HepG2 (cell line): ENCODE data around the gene RABEP2. TPM values are rescaled to one million over a fixed set of nuclear protein-coding genes. Genes with fewer than 3 reads are reported as not detected.

Experiments
- FOXA3 ChIP-seq: IDR thresholded peaks from 2 replicates; pipeline ENCODE4 v1.6.1; 2016; ENCODE audit warnings: missing genetic modification reagents, missing compliant biosample characterization
- HNF4A ChIP-seq: sonication (generic); formaldehyde crosslinking; IDR thresholded peaks from 2 replicates; pipeline ENCODE4 v1.4.0; 2020; ENCODE audit warnings: missing genetic modification reagents
- HNF4G ChIP-seq, 2 experiments: sonication (generic) in 1 of 2; formaldehyde crosslinking in 1 of 2; IDR thresholded peaks; 2 replicates each; pipeline versions ENCODE4 v1.4.0 to v1.6.1; 2011 to 2020; ENCODE audit warnings: borderline replicate concordance in 2 of 2, low read depth in 2 of 2, mild to moderate bottlenecking in 2 of 2, low read length in 1 of 2, missing genetic modification reagents in 1 of 2, moderate library complexity in 1 of 2
- HNRNPUL1 ChIP-seq: fragments of 200-400 bp; formaldehyde crosslinking; IDR thresholded peaks from 2 replicates; pipeline ENCODE4 v1.6.1; 2017; ENCODE audit warnings: low read depth, mild to moderate bottlenecking, low read length, moderate library complexity
- HOXA3 ChIP-seq: sonication (generic); formaldehyde crosslinking; IDR thresholded peaks from 2 replicates; pipeline ENCODE4 v1.5.0; 2020; ENCODE audit warnings: missing genetic modification reagents
- MEIS1 ChIP-seq: sonication (generic); formaldehyde crosslinking; IDR thresholded peaks from 2 replicates; pipeline ENCODE4 v1.9.0; 2021; ENCODE audit warnings: mild to moderate bottlenecking, missing genetic modification reagents, moderate library complexity, borderline replicate concordance
- NR2F1 ChIP-seq, 2 experiments: fragments of 450-650 bp in 1 of 2; formaldehyde crosslinking in 1 of 2; IDR thresholded peaks; 2 replicates each; pipeline versions ENCODE4 v1.5.0 to v1.6.1; 2016 to 2020; ENCODE audit warnings: mild to moderate bottlenecking in 1 of 2, missing compliant biosample characterization in 1 of 2, missing genetic modification reagents in 1 of 2, moderate library complexity in 1 of 2
- NR2F6 ChIP-seq, 2 experiments: IDR thresholded peaks; 2 replicates each; pipeline ENCODE4 v1.6.1; 2016; ENCODE audit warnings: antibody characterized with exemption in 1 of 2, mild to moderate bottlenecking in 1 of 2
- PCBP1 ChIP-seq: fragments of 200-400 bp; formaldehyde crosslinking; IDR thresholded peaks from 2 replicates; pipeline ENCODE4 v1.6.1; 2017; ENCODE audit warnings: mild to moderate bottlenecking, low read depth, low read length, borderline replicate concordance
- SAFB2 ChIP-seq: sonication (generic); formaldehyde crosslinking; IDR thresholded peaks from 2 replicates; pipeline ENCODE4 v1.5.1; 2020; ENCODE audit warnings: missing genetic modification reagents, low read depth, mild to moderate bottlenecking, borderline replicate concordance
- SALL2 ChIP-seq: sonication (generic); formaldehyde crosslinking; IDR thresholded peaks from 2 replicates; pipeline ENCODE4 v1.8.1; 2023; ENCODE audit warnings: mild to moderate bottlenecking, missing genetic modification reagents, inconsistent platforms
- SMARCE1 ChIP-seq: fragments of 450-650 bp; IDR thresholded peaks from 2 replicates; pipeline ENCODE4 v1.6.1; 2017; ENCODE audit warnings: borderline replicate concordance
- TEAD3 ChIP-seq: optimal IDR thresholded peaks from 2 replicates; pipeline ENCODE3; 2016; ENCODE audit warnings: borderline replicate concordance
- YEATS2 ChIP-seq: sonication (generic); formaldehyde crosslinking; IDR thresholded peaks from 2 replicates; pipeline ENCODE4 v1.4.0; 2020; ENCODE audit warnings: missing genetic modification reagents, borderline replicate concordance
- ZKSCAN5 ChIP-seq: sonication (generic); formaldehyde crosslinking; IDR thresholded peaks from 2 replicates; pipeline ENCODE4 v1.5.1; 2020; ENCODE audit warnings: mild to moderate bottlenecking, missing genetic modification reagents
- ZMYM2 ChIP-seq: sonication (generic); formaldehyde crosslinking; IDR thresholded peaks from 2 replicates; pipeline ENCODE4 v1.8.0; 2022; ENCODE audit warnings: mild to moderate bottlenecking, missing genetic modification reagents
- ZNF232 ChIP-seq: sonication (generic); formaldehyde crosslinking; IDR thresholded peaks from 2 replicates; pipeline ENCODE4 v1.4.0; 2020; ENCODE audit warnings: missing genetic modification reagents, borderline replicate concordance
- ZNF530 ChIP-seq: sonication (generic); formaldehyde crosslinking; IDR thresholded peaks from 2 replicates; pipeline ENCODE4 v1.5.0; 2020; ENCODE audit warnings: low read depth, mild to moderate bottlenecking, missing genetic modification reagents
- ZNF546 ChIP-seq: sonication (generic); formaldehyde crosslinking; conservative IDR thresholded peaks from 2 replicates; pipeline ENCODE4 v1.8.1; 2023; ENCODE audit warnings: mild to moderate bottlenecking, missing genetic modification reagents
- polyA plus RNA-seq, 8 experiments: library from polyadenylated mRNA; depleted of rRNA in 3 of 8; stranded (reverse) in 7 of 8; unstranded in 1 of 8; fragments of >200 nt; fragmentation: Illumina TruSeq in 4 of 8; extraction: Trizol in 4 of 8; gene quantifications; 2 replicates each; pipeline versions ENCODE4 v1.2.1 to v1.2.3, GENCODE V29; 2011 to 2016; ENCODE audit warnings: low read depth in 4 of 8, missing spikeins in 1 of 8, mixed read lengths in 1 of 8; ENCODE audit not compliant: insufficient read depth in 1 of 8
- total RNA-seq, 5 experiments: library from RNA; depleted of rRNA; stranded (reverse); fragments of >200 nt; fragmentation: Illumina TruSeq; extraction: Trizol; gene quantifications; 2 replicates each; pipeline ENCODE4 v1.2.3, GENCODE V29; 2016; ENCODE audit warnings: low read depth in 1 of 5
- TF ChIP-seq, protein P1 (sequence below): sonication (generic); formaldehyde crosslinking; IDR thresholded peaks from 2 replicates; pipeline ENCODE4 v1.4.0; 2020; ENCODE audit warnings: missing genetic modification reagents
- TF ChIP-seq, protein P2 (sequence below), 2 experiments: sonication (generic) in 1 of 2; formaldehyde crosslinking in 1 of 2; IDR thresholded peaks; 2 replicates each; pipeline versions ENCODE4 v1.4.0 to v1.6.1; 2018 to 2020; ENCODE audit warnings: missing genetic modification reagents in 2 of 2, borderline replicate concordance in 1 of 2, low read depth in 1 of 2, mild to moderate bottlenecking in 1 of 2, missing biosample characterization in 1 of 2
- TF ChIP-seq, protein P3 (sequence below), 2 experiments: sonication (generic) in 1 of 2; formaldehyde crosslinking in 1 of 2; IDR thresholded peaks; 2 replicates each; pipeline versions ENCODE4 v1.5.1 to v1.6.1; 2011 to 2020; ENCODE audit warnings: borderline replicate concordance in 1 of 2, low read depth in 1 of 2, low read length in 1 of 2, mild to moderate bottlenecking in 1 of 2, missing genetic modification reagents in 1 of 2, moderate library complexity in 1 of 2

The RABEP2 gene
- total and polyA plus RNA-seq, 2 of the 13 experiments (the other 11 are each of a cell fraction or from before 2014, with no cell fraction given) = 10.8 to 18.4 TPM

DNA sequence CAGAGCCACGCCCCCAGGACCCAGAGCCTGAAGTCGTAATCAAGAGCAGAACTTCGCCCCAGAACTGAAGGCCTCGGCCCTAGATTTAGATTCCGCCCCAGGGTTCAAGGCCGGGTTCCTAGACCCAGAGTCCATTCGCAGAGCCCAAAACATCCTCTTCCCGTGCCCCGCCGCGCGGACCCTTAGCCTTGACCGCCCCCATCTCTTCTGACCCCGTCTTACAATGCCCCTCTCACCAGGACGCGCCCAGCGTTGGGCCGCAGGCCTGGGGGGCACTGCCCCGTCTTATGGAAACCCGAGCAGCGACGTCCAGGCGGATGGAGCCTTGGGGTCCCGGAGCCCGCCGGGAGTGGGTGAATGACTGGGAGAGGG lies 11.7 kb upstream of the RABEP2 start (continued):
- TF ChIP-seq, protein P1, sequence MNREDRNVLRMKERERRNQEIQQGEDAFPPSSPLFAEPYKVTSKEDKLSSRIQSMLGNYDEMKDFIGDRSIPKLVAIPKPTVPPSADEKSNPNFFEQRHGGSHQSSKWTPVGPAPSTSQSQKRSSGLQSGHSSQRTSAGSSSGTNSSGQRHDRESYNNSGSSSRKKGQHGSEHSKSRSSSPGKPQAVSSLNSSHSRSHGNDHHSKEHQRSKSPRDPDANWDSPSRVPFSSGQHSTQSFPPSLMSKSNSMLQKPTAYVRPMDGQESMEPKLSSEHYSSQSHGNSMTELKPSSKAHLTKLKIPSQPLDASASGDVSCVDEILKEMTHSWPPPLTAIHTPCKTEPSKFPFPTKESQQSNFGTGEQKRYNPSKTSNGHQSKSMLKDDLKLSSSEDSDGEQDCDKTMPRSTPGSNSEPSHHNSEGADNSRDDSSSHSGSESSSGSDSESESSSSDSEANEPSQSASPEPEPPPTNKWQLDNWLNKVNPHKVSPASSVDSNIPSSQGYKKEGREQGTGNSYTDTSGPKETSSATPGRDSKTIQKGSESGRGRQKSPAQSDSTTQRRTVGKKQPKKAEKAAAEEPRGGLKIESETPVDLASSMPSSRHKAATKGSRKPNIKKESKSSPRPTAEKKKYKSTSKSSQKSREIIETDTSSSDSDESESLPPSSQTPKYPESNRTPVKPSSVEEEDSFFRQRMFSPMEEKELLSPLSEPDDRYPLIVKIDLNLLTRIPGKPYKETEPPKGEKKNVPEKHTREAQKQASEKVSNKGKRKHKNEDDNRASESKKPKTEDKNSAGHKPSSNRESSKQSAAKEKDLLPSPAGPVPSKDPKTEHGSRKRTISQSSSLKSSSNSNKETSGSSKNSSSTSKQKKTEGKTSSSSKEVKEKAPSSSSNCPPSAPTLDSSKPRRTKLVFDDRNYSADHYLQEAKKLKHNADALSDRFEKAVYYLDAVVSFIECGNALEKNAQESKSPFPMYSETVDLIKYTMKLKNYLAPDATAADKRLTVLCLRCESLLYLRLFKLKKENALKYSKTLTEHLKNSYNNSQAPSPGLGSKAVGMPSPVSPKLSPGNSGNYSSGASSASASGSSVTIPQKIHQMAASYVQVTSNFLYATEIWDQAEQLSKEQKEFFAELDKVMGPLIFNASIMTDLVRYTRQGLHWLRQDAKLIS (CRISPR knock-in tag) = no peak
- TF ChIP-seq SMARCE1 = no peak
- TF ChIP-seq, protein P2, sequence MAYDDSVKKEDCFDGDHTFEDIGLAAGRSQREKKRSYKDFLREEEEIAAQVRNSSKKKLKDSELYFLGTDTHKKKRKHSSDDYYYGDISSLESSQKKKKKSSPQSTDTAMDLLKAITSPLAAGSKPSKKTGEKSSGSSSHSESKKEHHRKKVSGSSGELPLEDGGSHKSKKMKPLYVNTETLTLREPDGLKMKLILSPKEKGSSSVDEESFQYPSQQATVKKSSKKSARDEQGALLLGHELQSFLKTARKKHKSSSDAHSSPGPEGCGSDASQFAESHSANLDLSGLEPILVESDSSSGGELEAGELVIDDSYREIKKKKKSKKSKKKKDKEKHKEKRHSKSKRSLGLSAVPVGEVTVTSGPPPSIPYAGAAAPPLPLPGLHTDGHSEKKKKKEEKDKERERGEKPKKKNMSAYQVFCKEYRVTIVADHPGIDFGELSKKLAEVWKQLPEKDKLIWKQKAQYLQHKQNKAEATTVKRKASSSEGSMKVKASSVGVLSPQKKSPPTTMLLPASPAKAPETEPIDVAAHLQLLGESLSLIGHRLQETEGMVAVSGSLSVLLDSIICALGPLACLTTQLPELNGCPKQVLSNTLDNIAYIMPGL (CRISPR knock-in tag; IDR thresholded peaks at IDR 0.05; ENCODE audit: borderline replicate concordance in 1 of 2, low read depth in 1 of 2) = peak in 1 of 2 experiments; percentile 48; a peak in 1 of 4 replicates
- TF ChIP-seq, protein P3, sequence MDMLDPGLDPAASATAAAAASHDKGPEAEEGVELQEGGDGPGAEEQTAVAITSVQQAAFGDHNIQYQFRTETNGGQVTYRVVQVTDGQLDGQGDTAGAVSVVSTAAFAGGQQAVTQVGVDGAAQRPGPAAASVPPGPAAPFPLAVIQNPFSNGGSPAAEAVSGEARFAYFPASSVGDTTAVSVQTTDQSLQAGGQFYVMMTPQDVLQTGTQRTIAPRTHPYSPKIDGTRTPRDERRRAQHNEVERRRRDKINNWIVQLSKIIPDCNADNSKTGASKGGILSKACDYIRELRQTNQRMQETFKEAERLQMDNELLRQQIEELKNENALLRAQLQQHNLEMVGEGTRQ (IDR thresholded peaks at IDR 0.05; ENCODE audit: low read depth, low read length) = no peak
- TF ChIP-seq, protein P3 (CRISPR knock-in tag; IDR thresholded peaks at IDR 0.05; ENCODE audit: borderline replicate concordance) = 0 out of 2 replicates have a peak, but pooled peaks have one; percentile 36
- no peak for TF ChIP-seq HNRNPUL1
- TF ChIP-seq HNF4G (IDR thresholded peaks at IDR 0.05; ENCODE audit: borderline replicate concordance, low read depth, low read length) = peak; percentile 64
- no peak for TF ChIP-seq HNF4G (CRISPR knock-in tag; IDR thresholded peaks at IDR 0.05; ENCODE audit: borderline replicate concordance, low read depth)
- TF ChIP-seq NR2F6 (IDR thresholded peaks at IDR 0.05) = no peak
- peak; percentile 48 for TF ChIP-seq NR2F6 (CRISPR knock-in tag; IDR thresholded peaks at IDR 0.05)
- no peak for TF ChIP-seq ZKSCAN5 (CRISPR knock-in tag)
- no peak for TF ChIP-seq ZNF546 (CRISPR knock-in tag)
- TF ChIP-seq ZNF530 (CRISPR knock-in tag) = no peak
- peak; percentile 87 for TF ChIP-seq ZMYM2
- no peak for TF ChIP-seq PCBP1
- 0 out of 2 replicates have a peak, but pooled peaks have one; percentile 3 for TF ChIP-seq SAFB2
- peak; percentile 26; the same call in 1 of the 2 replicates for TF ChIP-seq ZNF232 (CRISPR knock-in tag)
- no peak; the same call in 1 of the 2 replicates for TF ChIP-seq YEATS2 (CRISPR knock-in tag)
- TF ChIP-seq MEIS1 = no peak; the same call in 1 of the 2 replicates
- TF ChIP-seq FOXA3 (CRISPR knock-in tag) = no peak
- peak; percentile 65 for TF ChIP-seq HOXA3
- 0 out of 2 replicates have a peak, but pooled peaks have one; percentile 21 for TF ChIP-seq SALL2 (CRISPR knock-in tag)
- TF ChIP-seq TEAD3 = peak; percentile 1
- 0 out of 4 replicates have a peak, but pooled peaks of 1 of the 2 experiments have one; percentile 6 for TF ChIP-seq NR2F1 (CRISPR knock-in tag; IDR thresholded peaks at IDR 0.05)
- TF ChIP-seq HNF4A (CRISPR knock-in tag) = peak; percentile 85
